Colonic mucosa (tissue), 4 donors: Measurements from ENCODE around the gene PAPLN. TPM values are rescaled to one million over a fixed set of nuclear protein-coding genes. Genes with fewer than 3 reads are reported as not detected.

Experiments
- DNase-seq: peaks from one replicate; pipeline ENCODE4 v3.0.0-alpha.2; 2020
- H3K27ac ChIP-seq: fragments of 200-600 bp; one replicate; pipeline ENCODE4 v1.8.0; 2021
- H3K27me3 ChIP-seq: fragments of 200-600 bp; one replicate; pipeline ENCODE4 v1.8.0; 2021
- H3K36me3 ChIP-seq: fragments of 200-600 bp; one replicate; pipeline ENCODE4 v1.8.0; 2021
- H3K4me1 ChIP-seq: fragments of 200-600 bp; one replicate; pipeline ENCODE4 v1.8.0; 2021; ENCODE audit warnings: mild to moderate bottlenecking
- H3K4me3 ChIP-seq: fragments of 200-600 bp; one replicate; pipeline ENCODE4 v1.8.0; 2021
- H3K9ac ChIP-seq, 2 donors: one replicate each; pipeline ENCODE4 v1.7.0; 2013; ENCODE audit warnings: control low read depth in 2 of 2, low read depth in 2 of 2, low read length in 2 of 2
- H3K9me3 ChIP-seq: fragments of 200-600 bp; one replicate; pipeline ENCODE4 v1.8.0; 2021
- CTCF ChIP-seq: fragments of 200-600 bp; IDR thresholded peaks from one replicate; pipeline ENCODE4 v1.8.0; 2022; ENCODE audit warnings: antibody characterized with exemption, mild to moderate bottlenecking
- intact Hi-C: fragments of 100-400 bp; cut with DNase I; formaldehyde crosslinking; loops from one replicate; pipeline ENCODE4 v1.14.1; 2022
- total RNA-seq, 2 donors: library from RNA; stranded (reverse); fragmentation: NEBNext Ultra II Directional in 1 of 2; extraction: Animal tissue kit (Norgen Biotek cat#: 25700) in 1 of 2; gene quantifications; one replicate each; pipeline ENCODE4 v1.2.1, GENCODE V29; 2021
- donor health status: healthy.
- donor health status: DM: no; HTN: no; CAD: no.
- donor health status: DM: no; HTN: no; CAD: no.

The PAPLN gene
- total RNA-seq, 2 donors from 2014 or later: 3.2 to 4.3 TPM

- no peak overlapping the region for H3K27ac ChIP-seq
- H3K4me3 ChIP-seq: no peak overlapping the region
- H3K27me3 ChIP-seq: no peaks in the 10 kb centered on the region
- no peak for DNase-seq
- no peaks in the 10 kb centered on the region for H3K4me1 ChIP-seq
- H3K9me3 ChIP-seq: no peaks in the 10 kb centered on the region
- H3K9ac ChIP-seq: no peak overlapping the region
- intact Hi-C loops: no loop called here
- no peak for TF ChIP-seq CTCF
- H3K36me3 ChIP-seq: peaks cover 14% of the 10 kb centered on the region
Measured at GRCh38 chr14:73211251-73212040, 25.9 kb upstream of the PAPLN start.

- no peaks in the 10 kb centered on the region for H3K9me3 ChIP-seq
- no peak overlapping the region for H3K9ac ChIP-seq
- DNase-seq: no peak
- no peak overlapping the region for H3K27ac ChIP-seq
- no peak overlapping the region for H3K4me3 ChIP-seq
- H3K36me3 ChIP-seq: peaks cover 7% of the 10 kb centered on the region
- no peaks in the 10 kb centered on the region for H3K4me1 ChIP-seq
- no peak for TF ChIP-seq CTCF
- H3K27me3 ChIP-seq: no peaks in the 10 kb centered on the region
- intact Hi-C loops: no loop called here
Measured at GRCh38 chr14:73216030-73216429, 21.3 kb upstream of the PAPLN start.

- DNase-seq: no peak
- Histone ChIP-seq H3K4me1 (no peaks in the 10 kb centered on the region), H3K27me3 (no peaks in the 10 kb centered on the region), H3K9ac (no peak overlapping the region), H3K27ac (no peak overlapping the region), H3K36me3 (peaks cover 7% of the 10 kb centered on the region), H3K4me3 (no peak overlapping the region), H3K9me3 (no peaks in the 10 kb centered on the region)
- intact Hi-C loops: no loop called here
- no peak for TF ChIP-seq CTCF
Measured at GRCh38 chr14:73217411-73217810, 19.9 kb upstream of the PAPLN start.

- Histone ChIP-seq H3K27me3 (no peaks in the 10 kb centered on the region), H3K27ac (no peak overlapping the region), H3K4me1 (no peaks in the 10 kb centered on the region), H3K4me3 (no peak overlapping the region), H3K9ac (no peak overlapping the region), H3K9me3 (no peaks in the 10 kb centered on the region), H3K36me3 (no peaks in the 10 kb centered on the region)
- no peak for DNase-seq
- intact Hi-C loops: no loop called here
- no peak for TF ChIP-seq CTCF
Measured at GRCh38 chr14:73220061-73220460, 17.2 kb upstream of the PAPLN start.

- H3K9ac ChIP-seq: no peak overlapping the region
Measured at GRCh38 chr14:73220634-73221033, 16.7 kb upstream of the PAPLN start.

More at GRCh38 chr14:73220634-73221033, 16.7 kb upstream of the PAPLN start:
- DNase-seq: no peak
- intact Hi-C loops: no loop called here
- Histone ChIP-seq H3K27ac (no peak overlapping the region), H3K9me3 (no peaks in the 10 kb centered on the region), H3K36me3 (no peaks in the 10 kb centered on the region), H3K4me3 (no peak overlapping the region), H3K4me1 (no peaks in the 10 kb centered on the region), H3K27me3 (no peaks in the 10 kb centered on the region)
- TF ChIP-seq CTCF: no peak
